H1 (cell line): ENCODE measurements around the gene SIRPB1. TPM values are rescaled to one million over a fixed set of nuclear protein-coding genes. Genes with fewer than 3 reads are reported as not detected.

Experiments used
- CHD2 ChIP-seq: IDR thresholded peaks from 2 replicates; pipeline ENCODE4 v1.6.1; 2012; ENCODE audit warnings: low read length, improper control_type of control experiment
- E2F6 ChIP-seq: IDR thresholded peaks from 2 replicates; pipeline ENCODE4 v1.6.1; 2012; ENCODE audit warnings: inconsistent platforms
- EGR1 ChIP-seq: IDR thresholded peaks from 2 replicates; pipeline ENCODE4 v1.6.1; 2011; ENCODE audit warnings: low read depth, low read length, borderline replicate concordance
- POLR2A ChIP-seq, 2 experiments: IDR thresholded peaks; 1 replicate in 1 of 2; 2 replicates in 1 of 2; pipeline ENCODE4 v1.6.1; 2011; ENCODE audit warnings: low read depth in 2 of 2, low read length in 2 of 2, mild to moderate bottlenecking in 2 of 2; ENCODE audit errors: control extremely low read depth in 1 of 2
- TBP ChIP-seq: IDR thresholded peaks from 2 replicates; pipeline ENCODE4 v1.6.1; 2011; ENCODE audit warnings: low read depth, low read length, improper control_type of control experiment
- polyA plus RNA-seq, 7 experiments: library from polyadenylated mRNA; depleted of rRNA in 3 of 7; stranded (reverse) in 5 of 7; unstranded in 2 of 7; fragments of >200 nt in 5 of 7; fragments of 200-250 nt in 2 of 7; gene quantifications; 1 replicate in 5 of 7; 2 replicates in 1 of 7; 4 replicates in 1 of 7; pipeline versions ENCODE4 v1.2.1 to v1.2.3, GENCODE V29; 2011 to 2013; ENCODE audit warnings: missing spikeins in 2 of 7, mixed read lengths in 2 of 7
- total RNA-seq: library from RNA; stranded (reverse); fragmentation: NEBNext Ultra II Directional; extraction: Animal tissue kit (Norgen Biotek cat#: 25700); gene quantifications from 2 replicates; pipeline ENCODE4 v1.2.1, GENCODE V29; 2021

The SIRPB1 gene
- total and polyA plus RNA-seq, 2 of the 8 experiments (the other 6 are each of a cell fraction or from before 2014, with no cell fraction given) = 0.14 to 0.99 TPM

GRCh38 chr20:1651268-1652058 is 31.7 kb upstream of the SIRPB1 start (continued):
- TF ChIP-seq E2F6 (no peak), POLR2A (IDR thresholded peaks at IDR 0.05; ENCODE audit: control extremely low read depth in 1 of 2, low read depth in 2 of 2, low read length in 2 of 2) (no peak), EGR1 (no peak), TBP (no peak), CHD2 (no peak)
